ENCODE data around the gene MYCN.

Gene MYCN

DNA sequence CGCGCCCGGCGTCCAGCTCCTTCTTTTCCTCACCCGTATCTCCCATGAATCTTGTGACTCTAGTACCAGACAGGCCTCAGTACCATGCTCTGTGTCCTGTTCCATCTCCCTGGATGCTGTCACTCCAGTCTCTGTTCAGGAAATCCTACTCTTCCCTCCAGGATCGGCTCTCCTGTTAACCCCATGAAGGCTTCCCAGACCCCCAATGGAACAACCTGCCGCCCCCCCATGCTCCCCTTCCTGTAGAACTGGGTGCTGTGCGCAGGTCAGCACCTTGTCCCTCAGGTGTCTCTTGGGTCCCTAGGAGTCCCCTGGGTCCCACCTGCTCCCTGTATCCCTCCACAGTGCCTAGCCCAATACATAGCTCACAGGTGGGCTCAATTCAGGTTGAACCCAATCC lies 41.3 kb downstream of the MYCN start:
- DNase-seq = no peak

DNA sequence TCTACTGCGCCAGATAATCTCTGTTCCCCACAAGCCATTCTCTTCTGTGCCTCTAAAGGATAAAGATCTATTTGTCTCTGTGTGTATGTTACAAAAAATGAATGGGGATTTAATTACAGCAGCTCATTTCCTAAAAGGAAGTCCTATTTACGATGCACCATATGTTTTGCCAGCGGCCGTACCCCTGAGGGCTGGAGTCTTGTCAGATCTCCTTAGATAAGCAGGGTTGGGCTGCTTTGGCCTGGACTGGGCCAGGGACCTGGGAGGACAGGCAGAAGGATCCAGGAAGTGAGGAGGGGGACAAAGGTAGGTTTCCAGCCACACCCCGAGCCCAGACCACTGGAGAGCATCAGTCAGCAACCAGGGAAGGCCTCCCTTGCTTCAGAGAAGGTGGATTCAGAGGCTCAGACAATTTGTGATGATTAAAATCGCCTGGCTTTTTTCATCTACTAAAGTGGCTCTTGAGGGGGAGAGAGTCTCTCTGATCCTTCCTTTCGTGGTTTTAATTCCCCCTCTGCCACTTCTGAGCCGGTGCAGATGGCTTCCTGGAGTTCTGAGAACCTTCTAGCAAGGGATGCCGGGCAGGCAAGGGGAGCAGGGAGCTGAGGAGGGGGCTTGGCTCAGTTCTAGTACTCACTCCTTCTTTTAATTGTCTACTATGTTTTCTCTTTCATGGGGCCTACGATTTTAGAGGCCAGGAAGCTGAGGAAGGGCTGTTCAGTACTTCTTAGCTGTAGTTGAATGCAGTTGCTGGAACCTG lies 42.1 kb downstream of the MYCN start:
- no peak for DNase-seq

DNA sequence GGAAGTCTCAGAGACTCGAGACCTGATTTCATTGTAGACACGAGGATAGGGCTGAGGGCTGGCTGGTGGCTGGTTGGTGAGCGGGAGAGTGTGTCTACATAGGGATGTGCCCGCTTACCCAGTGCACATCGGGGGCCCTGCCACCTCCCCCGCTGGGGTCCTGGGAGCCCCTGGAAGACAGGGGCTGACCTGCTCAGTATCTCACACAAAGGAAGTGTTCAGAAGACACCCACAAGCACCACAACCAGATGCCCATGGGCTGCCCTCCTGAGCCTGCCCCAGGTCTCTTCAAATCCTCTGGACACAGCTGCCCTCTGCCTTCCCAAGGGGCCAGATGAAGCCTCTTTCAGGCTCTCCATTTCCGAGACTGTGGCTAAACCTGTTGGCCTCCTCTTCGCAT lies 43.1 kb downstream of the MYCN start:
- no peak for DNase-seq

DNA sequence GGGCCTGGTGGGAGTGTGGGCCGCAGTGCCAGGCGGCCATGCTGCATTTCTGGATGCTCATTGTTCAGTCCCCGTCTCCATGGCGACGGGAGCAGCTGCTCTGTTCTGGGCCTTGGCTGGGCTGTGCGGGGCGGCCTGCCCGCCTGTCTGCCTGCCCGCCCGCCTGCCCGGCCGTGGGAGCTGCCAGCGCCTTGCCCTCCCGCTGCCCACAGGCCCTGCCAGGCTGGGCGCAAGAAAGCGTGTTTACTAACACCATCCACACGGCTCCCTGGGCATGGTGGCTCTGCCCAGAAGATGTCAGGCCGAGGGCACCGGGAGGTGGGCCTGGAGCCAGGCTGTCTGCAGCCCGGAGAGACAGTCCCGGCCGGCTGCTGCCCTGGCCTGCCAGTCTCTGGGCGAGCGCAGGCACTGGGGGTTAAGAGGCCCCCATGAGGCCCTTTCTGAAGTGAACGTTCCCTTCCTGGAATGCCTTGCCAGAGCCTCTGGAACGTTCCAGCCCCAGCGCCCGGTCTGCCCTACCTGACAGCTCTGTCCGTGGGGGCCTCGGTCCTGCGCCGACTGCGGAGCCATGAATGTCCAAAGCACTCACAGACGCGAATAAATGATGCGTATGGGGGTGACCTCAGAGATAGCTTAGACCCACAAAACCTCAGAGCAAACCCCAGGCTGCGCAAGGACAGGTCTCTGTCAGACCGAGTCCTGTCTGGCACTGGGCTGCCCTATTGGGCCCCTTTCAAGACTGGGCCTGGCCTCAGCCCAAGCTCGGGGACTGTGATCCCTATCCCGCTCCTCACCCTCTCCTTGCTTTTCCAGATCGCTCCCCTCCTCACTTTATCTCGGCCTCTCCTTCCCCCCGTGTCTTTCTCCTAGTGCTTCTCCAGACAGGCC lies 44.3 kb downstream of the MYCN start:
- DNase-seq = no peak

- DNase-seq = no peak
These were observed 45.2 kb downstream of the MYCN start for GRCh38 chr2:15985531-15985930.

- DNase-seq = no peak
These were observed 45.8 kb downstream of the MYCN start for GRCh38 chr2:15986068-15986560.

GRCh38 chr2:15986644-15987043 lies 46.3 kb downstream of the MYCN start:
- DNase-seq = no peak

DNA sequence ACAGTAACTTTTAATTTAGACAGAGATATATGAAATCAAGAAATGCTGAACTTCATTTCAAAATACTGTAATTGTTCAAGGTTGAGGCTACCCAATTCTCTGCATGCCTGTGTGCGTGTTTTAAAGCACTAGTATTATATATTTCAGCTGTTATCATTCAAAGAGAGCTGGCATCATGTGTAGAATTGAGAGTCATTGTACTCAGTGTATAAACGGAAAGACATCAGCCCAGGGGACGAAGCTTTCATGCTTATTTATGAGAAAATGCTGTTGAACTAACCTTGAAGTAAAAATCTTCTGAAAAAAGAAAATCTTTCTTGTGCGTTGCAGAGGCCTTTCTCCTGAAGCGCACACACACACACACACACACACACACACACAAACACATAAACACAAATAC lies 48.4 kb downstream of the MYCN start:
- DNase-seq = no peak

DNA sequence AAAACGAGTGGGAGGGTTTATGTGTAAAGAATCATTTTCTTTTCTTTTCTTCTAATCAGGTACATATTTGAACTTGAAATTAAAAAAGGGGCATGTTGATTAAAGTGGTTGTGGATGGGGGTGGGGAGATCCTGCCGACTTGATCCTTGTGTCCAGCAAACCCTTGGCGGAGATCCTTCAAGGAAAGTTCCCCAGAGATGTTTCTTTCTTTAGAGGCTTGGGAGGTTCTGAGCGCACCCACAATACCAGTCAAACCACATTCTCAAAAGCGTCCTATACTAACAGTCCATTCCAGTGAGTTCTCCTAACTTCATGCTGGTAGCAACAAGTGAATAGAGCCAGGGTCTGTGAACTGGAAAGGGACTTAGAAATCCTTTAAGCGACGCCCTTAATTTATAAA lies 49.2 kb downstream of the MYCN start:
- DNase-seq = no peak

- no peak for DNase-seq
These were observed 50.1 kb downstream of the MYCN start for GRCh38 chr2:15990151-15991101.

DNA sequence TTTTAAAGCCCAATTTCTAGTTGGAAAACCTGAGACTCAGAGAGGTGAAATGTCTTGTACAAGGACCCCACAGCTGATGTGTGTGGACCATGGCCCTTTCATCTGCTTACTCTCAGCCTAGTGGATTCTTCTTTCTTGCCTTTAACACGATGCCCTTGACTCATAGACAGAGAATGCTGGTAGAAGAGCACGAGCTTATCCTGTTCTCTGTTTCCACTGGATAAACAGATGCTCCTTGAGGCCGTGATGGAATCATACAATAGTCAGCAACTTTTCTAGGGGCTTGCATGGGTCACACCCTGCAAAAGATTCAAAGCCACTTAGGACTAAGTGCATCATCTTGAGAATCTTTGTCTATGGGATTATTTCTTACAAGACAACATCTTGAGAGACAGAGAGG lies 50.9 kb downstream of the MYCN start:
- no peak for DNase-seq

GRCh38 chr2:15992457-15993231 lies 52.3 kb downstream of the MYCN start:
- no peak for DNase-seq

DNA sequence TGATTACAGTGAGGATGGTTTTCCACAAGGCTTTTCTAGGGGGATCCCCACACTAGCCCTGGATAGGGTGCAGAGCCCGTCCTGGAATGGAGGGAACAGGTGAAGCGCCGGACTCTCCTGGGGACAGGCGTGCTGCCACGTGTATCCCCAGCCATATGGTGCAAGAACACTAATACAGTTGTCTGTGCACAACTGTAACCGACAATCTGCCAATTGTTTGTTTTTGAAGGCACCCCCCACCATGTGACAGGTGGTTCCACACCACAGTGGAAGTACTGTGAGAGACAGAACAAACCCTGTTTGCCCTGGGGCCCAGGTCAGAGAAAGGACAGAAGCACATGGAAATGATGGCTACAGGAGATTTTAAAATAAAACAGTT lies 52.9 kb downstream of the MYCN start:
- DNase-seq = peak; percentile 99

- DNase-seq = no peak
These were observed 53.3 kb downstream of the MYCN start for GRCh38 chr2:15993666-15994065.

DNA sequence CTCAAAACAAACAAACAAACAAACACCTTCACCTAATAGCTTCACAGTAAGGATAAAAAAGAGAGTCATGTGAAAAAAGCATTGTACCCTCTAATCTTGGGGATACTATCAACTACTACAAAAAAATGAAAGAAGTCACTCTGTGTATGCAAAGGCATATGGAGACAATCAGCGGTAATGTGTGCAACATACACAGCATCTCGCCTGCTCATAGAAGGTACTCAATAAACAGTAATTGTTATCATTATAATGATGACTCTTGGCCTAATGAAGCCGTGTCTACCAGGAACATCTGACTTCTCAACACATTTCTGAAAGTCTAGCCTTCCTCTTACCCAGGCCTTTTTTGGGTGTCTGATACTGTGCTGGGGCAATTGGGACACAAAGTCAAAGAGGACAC lies 55.3 kb downstream of the MYCN start:
- DNase-seq = no peak
